ENCODE measurements around the gene GJD3. TPM values are rescaled to one million over a fixed set of nuclear protein-coding genes. Genes with fewer than 3 reads are reported as not detected.

The GJD3 gene
- total RNA-seq, 2 donors from 2014 or later = 0.82 to 5.3 TPM

DNA sequence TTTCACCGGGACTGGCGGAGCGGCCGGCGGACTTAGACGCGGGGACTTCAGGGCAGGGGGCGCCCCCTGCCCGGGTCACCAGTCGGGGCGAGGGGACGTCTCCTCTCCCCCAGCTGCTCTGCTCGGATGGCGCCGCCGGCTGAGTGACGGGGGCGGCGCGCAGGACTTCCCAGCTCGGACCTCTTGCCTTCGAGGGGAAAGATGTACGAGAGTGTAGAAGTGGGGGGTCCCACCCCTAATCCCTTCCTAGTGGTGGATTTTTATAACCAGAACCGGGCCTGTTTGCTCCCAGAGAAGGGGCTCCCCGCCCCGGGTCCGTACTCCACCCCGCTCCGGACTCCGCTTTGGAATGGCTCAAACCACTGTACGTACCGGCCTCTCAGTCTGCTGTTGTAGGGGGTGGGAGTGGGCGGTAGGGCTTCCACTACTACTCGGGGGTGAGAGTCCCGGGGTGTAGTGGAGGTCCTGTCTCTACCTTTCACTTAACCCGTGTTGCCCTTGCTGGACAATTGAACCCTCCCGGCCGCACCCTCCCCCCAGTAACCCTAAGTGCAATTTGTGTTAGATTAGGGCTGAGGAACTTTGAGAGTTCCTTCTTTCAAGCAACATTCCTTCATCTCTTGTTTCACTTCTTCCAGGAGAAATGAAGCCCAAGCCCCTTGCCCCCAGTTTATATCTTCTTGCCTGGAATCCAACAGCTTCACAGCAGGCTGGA lies 21.9 kb downstream of the GJD3 start:
- TF ChIP-seq CTCF (IDR thresholded peaks at IDR 0.05) = peak in 1 of 4 experiments; percentile 4
- no peak for TF ChIP-seq POLR2AphosphoS5 (IDR thresholded peaks at IDR 0.05)
- intact Hi-C loops (cut with DNase I) = loop anchor here (5.0 kb wide), 1 partner anchor 220 kb away; the partner anchor contains the start of gene MSL1
- Histone ChIP-seq H3K27me3 (replicated peaks; ENCODE audit: insufficient read depth) (no peaks in the 10 kb centered on the region), H3K36me3 (no peaks in the 10 kb centered on the region), H3K4me1 (replicated peaks) (peaks cover 25% of the 10 kb centered on the region), H3K27ac (peak overlapping the region; percentile 96 to 98), H3K9me3 (no peaks in the 10 kb centered on the region), H3K4me3 (peak overlapping the region; percentile 77 to 93)
- no peak for DNase-seq (ENCODE audit: low spot score)
- 2% methylated on average over 29 of the region's 38 CpGs for WGBS

- 1% methylated on average over 40 of the region's 55 CpGs for WGBS
- H3K36me3 ChIP-seq = no peaks in the 10 kb centered on the region
- DNase-seq (ENCODE audit: low spot score) = peak; percentile 77
- H3K4me1 ChIP-seq (replicated peaks) = peaks cover 20% of the 10 kb centered on the region
- no peaks in the 10 kb centered on the region for H3K9me3 ChIP-seq
- peak; percentile 56 for TF ChIP-seq POLR2A (IDR thresholded peaks at IDR 0.05)
- TF ChIP-seq POLR2AphosphoS5 (IDR thresholded peaks at IDR 0.05) = peak; percentile 65
- TF ChIP-seq CTCF (IDR thresholded peaks at IDR 0.05) = no peak
- H3K4me3 ChIP-seq = peak overlapping the region; percentile 77 to 93
- H3K27me3 ChIP-seq (replicated peaks; ENCODE audit: insufficient read depth) = no peaks in the 10 kb centered on the region
- intact Hi-C loops (cut with DNase I) = loop anchor here (5.0 kb wide), 1 partner anchor 220 kb away; the partner anchor contains the start of gene MSL1
- H3K27ac ChIP-seq = peak overlapping the region; percentile 96 to 98
Observed at GRCh38 chr17:40341808-40342503, 22.6 kb downstream of the GJD3 start.

DNA sequence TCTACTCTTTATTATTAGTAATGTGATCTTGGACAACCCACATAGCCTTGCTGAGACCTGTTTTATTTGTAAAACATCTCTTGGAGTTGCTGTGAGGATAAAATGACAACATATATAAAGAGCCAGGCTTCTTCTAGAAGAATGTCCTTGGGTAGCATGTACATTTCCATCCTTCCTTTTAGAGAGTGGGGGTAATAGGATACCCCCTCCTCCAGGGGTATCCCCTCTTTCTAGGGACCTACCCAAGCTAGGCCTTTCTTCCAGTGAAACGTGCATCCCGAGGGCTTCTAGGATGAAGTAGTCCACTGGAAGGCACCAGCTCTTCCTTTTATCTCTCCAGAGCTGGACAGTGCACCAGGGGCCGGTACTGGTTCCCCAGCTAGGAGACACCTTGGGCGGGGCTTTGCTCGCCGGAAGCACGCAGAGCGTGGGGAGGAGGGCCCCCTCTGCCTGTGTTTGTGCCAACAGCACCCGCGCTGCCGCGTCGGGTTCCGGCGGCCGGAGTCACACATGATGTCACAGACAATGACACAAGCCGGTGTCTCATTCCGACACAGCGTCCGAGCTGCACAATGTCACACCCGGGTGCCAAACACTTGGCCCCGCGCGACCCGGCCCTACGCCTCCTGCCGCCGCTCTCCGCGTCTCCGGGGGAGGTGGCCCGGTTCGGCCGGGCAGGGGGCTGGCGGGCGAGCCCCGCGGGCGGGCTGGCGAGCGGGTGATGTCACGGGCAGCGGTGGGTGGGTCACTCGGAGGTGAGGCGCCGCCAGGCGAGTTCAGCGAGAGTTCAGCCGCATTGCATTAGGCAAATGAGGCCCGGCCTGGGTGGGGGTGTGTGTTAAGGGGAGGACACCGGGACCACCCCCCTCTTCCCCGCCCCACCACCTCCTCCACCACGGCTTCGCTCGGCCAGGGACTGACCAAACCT lies 23.4 kb downstream of the GJD3 start:
- peak overlapping the region; percentile 96 to 98 for H3K27ac ChIP-seq
- peaks cover 15% of the 10 kb centered on the region for H3K4me1 ChIP-seq (replicated peaks)
- TF ChIP-seq POLR2AphosphoS5 (IDR thresholded peaks at IDR 0.05) (peak; percentile 88), POLR2A (IDR thresholded peaks at IDR 0.05) (peak; percentile 74), CTCF (IDR thresholded peaks at IDR 0.05) (peak in 2 of 4 experiments; percentile 31 to 41)
- no peaks in the 10 kb centered on the region for H3K36me3 ChIP-seq
- peak; percentile 87 for DNase-seq (ENCODE audit: low spot score)
- peak overlapping the region; percentile 77 to 93 for H3K4me3 ChIP-seq
- H3K9me3 ChIP-seq = no peaks in the 10 kb centered on the region
- intact Hi-C loops (cut with DNase I) = loop anchor here (5.0 kb wide), 1 partner anchor 219 kb away; the partner anchor contains the start of gene MSL1
- under 1% methylated on average over 47 of the region's 55 CpGs for WGBS
- no peaks in the 10 kb centered on the region for H3K27me3 ChIP-seq (replicated peaks; ENCODE audit: insufficient read depth)

GRCh38 chr17:40340327-40340726 lies 24.2 kb downstream of the GJD3 start:
- H3K4me1 ChIP-seq (replicated peaks) = peaks cover 9% of the 10 kb centered on the region
- no peak overlapping the region for H3K4me3 ChIP-seq
- DNase-seq (ENCODE audit: low spot score) = no peak
- H3K27me3 ChIP-seq (replicated peaks; ENCODE audit: insufficient read depth) = no peaks in the 10 kb centered on the region
- H3K36me3 ChIP-seq = no peaks in the 10 kb centered on the region
- intact Hi-C loops (cut with DNase I) = loop anchor here (5.0 kb wide), 1 partner anchor 218 kb away; the partner anchor contains the start of gene MSL1
- TF ChIP-seq POLR2AphosphoS5 (IDR thresholded peaks at IDR 0.05) (no peak), POLR2A (IDR thresholded peaks at IDR 0.05) (no peak), CTCF (IDR thresholded peaks at IDR 0.05) (no peak)
- H3K27ac ChIP-seq = peak overlapping the region; percentile 96 to 98
- H3K9me3 ChIP-seq = no peaks in the 10 kb centered on the region
- 94% methylated on average over 1 of the region's 1 CpG for WGBS

Data from prostate gland (tissue), 2 donors.